ENCODE data around the gene MED14.
A peak's percentile ranks its signal among the peaks of the same experiment; 100 is the strongest.
"Not testable (repeated sequence)": the region's sequence is repeated elsewhere in the genome, so short reads cannot be mapped to it uniquely, and the experiment has no call there.

The MED14 gene

GRCh38 chrX:40735325-40736169 lies at the start of gene MED14:
MED14 (minus strand) TSS chrX:40735542; CDS start chrX:40735412, 130 bp downstream.
- peak; percentile 92 for DNase-seq (ENCODE audit: low spot score)

GRCh38 chrX:40784516-40785151 lies 49.3 kb upstream of the MED14 start:
- no peak for DNase-seq (ENCODE audit: low spot score)

- DNase-seq (ENCODE audit: low spot score), result not testable (repeated sequence)
Observed at GRCh38 chrX:40782644-40783259, 47.4 kb upstream of the MED14 start.

GRCh38 chrX:40780951-40781350 lies 45.6 kb upstream of the MED14 start:
- DNase-seq (ENCODE audit: low spot score), result no peak

GRCh38 chrX:40780082-40780481 lies 44.7 kb upstream of the MED14 start:
- DNase-seq (ENCODE audit: low spot score), result no peak

- DNase-seq (ENCODE audit: low spot score), result no peak
Observed at GRCh38 chrX:40778861-40779575, 43.7 kb upstream of the MED14 start.

- DNase-seq (ENCODE audit: low spot score), result no peak
Observed at GRCh38 chrX:40773809-40774208, 38.5 kb upstream of the MED14 start.

GRCh38 chrX:40773188-40773587 lies 37.8 kb upstream of the MED14 start:
- DNase-seq (ENCODE audit: low spot score), result no peak

- no peak for DNase-seq (ENCODE audit: low spot score)
Observed at GRCh38 chrX:40772290-40772689, 36.9 kb upstream of the MED14 start.

- DNase-seq (ENCODE audit: low spot score), result no peak
Observed at GRCh38 chrX:40761762-40762161, 26.4 kb upstream of the MED14 start.

GRCh38 chrX:40759374-40759773 lies 24.0 kb upstream of the MED14 start:
- no peak for DNase-seq (ENCODE audit: low spot score)

- DNase-seq (ENCODE audit: low spot score), result no peak
Observed at GRCh38 chrX:40757058-40757457, 21.7 kb upstream of the MED14 start.

GRCh38 chrX:40755291-40756249 lies 20.2 kb upstream of the MED14 start:
- DNase-seq (ENCODE audit: low spot score), result no peak

- DNase-seq (ENCODE audit: low spot score), result no peak
Observed at GRCh38 chrX:40749681-40750494, 14.5 kb upstream of the MED14 start.

GRCh38 chrX:40748977-40749376 lies 13.6 kb upstream of the MED14 start:
- DNase-seq (ENCODE audit: low spot score), result no peak

- DNase-seq (ENCODE audit: low spot score), result no peak
Observed at GRCh38 chrX:40746521-40746920, 11.2 kb upstream of the MED14 start.

GRCh38 chrX:40736170-40736505 lies 796 bp upstream of the MED14 start:
- peak; percentile 7 for DNase-seq (ENCODE audit: low spot score)

GRCh38 chrX:40734971-40735324 lies 394 bp downstream of the MED14 start:
- peak; percentile 11 for DNase-seq (ENCODE audit: low spot score)

- no peak for DNase-seq (ENCODE audit: low spot score)
Observed at GRCh38 chrX:40733706-40734105, 1.6 kb downstream of the MED14 start.

GRCh38 chrX:40732499-40732898 lies 2.8 kb downstream of the MED14 start:
- DNase-seq (ENCODE audit: low spot score), result not testable (repeated sequence)

All from activated CD4-positive, alpha-beta T cell treated with anti-CD3 and anti-CD28 coated beads, Interleukin-2, Interleukin-4, amounts not matched to agents 100 ng/mL and 50 ng/mL, durations not matched to agents 16 hours and 8 hours (primary cell).